Measurements from ENCODE around the gene TIMMDC1. TPM values are rescaled to one million over a fixed set of nuclear protein-coding genes. Genes with fewer than 3 reads are reported as not detected.

Gene TIMMDC1
- total RNA-seq, 4 donors from 2014 or later: 29.7 to 59.4 (median 40.3) TPM

GRCh38 chr3:119557192-119557876 lies 59.0 kb downstream of the TIMMDC1 start:
- TF ChIP-seq POLR2A (IDR thresholded peaks at IDR 0.05): no peak
- TF ChIP-seq CTCF (IDR thresholded peaks at IDR 0.05): no peak
- Histone ChIP-seq H3K36me3 (no peaks in the 10 kb centered on the region), H3K4me3 (no peak overlapping the region), H3K9me3 (no peaks in the 10 kb centered on the region), H3K27ac (no peak overlapping the region), H3K4me1 (peaks cover 0 to 5% (median under 1%) of the 10 kb centered on the region in 4 donors), H3K27me3 (no peaks in the 10 kb centered on the region)
- no peak for DNase-seq

- peaks cover 0 to 8% (median 3%) of the 10 kb centered on the region in 4 donors for H3K4me1 ChIP-seq
- no peaks in the 10 kb centered on the region for H3K27me3 ChIP-seq
- H3K36me3 ChIP-seq: no peaks in the 10 kb centered on the region
- DNase-seq: no peak
- TF ChIP-seq CTCF (IDR thresholded peaks at IDR 0.05): no peak
- TF ChIP-seq POLR2A (IDR thresholded peaks at IDR 0.05): no peak
- no peak overlapping the region for H3K4me3 ChIP-seq
- peak overlapping the region in 1 of 4 donors; percentile 43 for H3K27ac ChIP-seq
- no peaks in the 10 kb centered on the region for H3K9me3 ChIP-seq
These were observed 59.5 kb downstream of the TIMMDC1 start for GRCh38 chr3:119557877-119558269.

DNA sequence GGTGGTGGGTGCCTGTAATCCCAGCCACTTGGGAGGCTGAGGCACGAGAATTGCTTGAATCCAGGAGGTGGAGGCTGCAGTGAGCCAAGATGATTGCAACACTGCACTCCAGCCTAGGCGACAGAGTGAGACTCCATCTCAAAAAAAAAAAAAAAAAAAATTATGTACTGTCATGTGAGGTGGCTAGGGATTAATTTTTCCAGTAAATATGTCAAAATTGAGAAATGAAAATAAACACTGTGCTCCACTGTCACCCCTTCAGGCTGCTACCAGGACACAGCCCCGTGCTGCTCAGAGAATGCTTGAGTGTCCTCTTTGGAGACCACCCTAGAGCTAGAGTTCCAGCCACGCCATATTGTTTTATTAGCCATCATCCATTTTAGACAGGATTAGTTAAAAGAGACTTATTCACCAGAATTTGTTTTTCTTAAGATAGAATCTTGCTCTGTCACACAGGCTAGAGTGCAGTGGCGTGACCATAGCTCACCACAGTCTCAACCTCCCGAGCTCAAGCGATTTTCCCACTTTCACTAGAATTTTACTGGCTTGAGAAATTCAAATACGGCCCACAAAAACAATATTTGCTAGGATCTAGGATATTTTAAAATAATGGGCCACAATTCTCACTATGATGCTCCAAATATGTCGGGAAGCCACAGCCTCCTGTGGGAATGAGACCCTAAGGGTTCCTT lies 60.4 kb downstream of the TIMMDC1 start:
- peak overlapping the region in 1 of 4 donors; percentile 22 for H3K4me3 ChIP-seq
- peak overlapping the region in 1 of 4 donors; percentile 55 for H3K27ac ChIP-seq
- TF ChIP-seq POLR2A (IDR thresholded peaks at IDR 0.05): no peak
- no peak for TF ChIP-seq CTCF (IDR thresholded peaks at IDR 0.05)
- no peaks in the 10 kb centered on the region for H3K36me3 ChIP-seq
- H3K27me3 ChIP-seq: no peaks in the 10 kb centered on the region
- DNase-seq: no peak
- H3K4me1 ChIP-seq: peaks cover 0 to 8% (median 3%) of the 10 kb centered on the region in 4 donors
- no peaks in the 10 kb centered on the region for H3K9me3 ChIP-seq

DNA sequence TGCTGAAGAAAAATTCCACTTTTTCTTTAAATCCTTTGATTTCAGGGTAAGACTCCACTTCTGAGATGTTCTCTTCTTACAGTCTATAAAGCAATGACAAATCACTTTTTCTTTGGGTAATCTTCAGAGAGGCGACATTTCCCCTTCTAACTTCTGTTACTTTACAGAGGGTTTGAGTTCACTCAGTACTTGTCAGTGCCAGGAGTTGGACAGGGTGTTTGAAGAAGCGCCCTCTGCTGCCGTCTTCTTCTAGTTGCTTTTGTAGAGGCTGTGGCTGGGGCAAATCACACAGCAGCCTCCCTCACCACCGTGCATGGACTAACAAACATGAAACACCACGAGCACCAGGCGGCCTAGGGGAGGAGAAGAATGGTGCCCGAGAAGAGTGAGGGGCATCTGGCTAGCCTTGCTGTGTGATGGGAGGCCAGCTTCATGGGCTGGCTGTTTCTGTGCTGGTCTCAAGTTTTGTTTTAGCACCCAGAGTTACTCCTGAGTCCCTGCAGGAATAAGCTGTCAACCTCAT lies 61.2 kb downstream of the TIMMDC1 start, which contains the start of gene CD80:
CD80 (minus strand) TSS at position 174 of the 523 bp plus-strand sequence. CDS start 1,886 bp downstream, outside the sequence.
- H3K4me3 ChIP-seq: peak within 1 kb of the TSS in 1 of 4 donors; percentile 22
- TF ChIP-seq CTCF (IDR thresholded peaks at IDR 0.05): peak in 5 of 6 experiments; percentile 8 to 44 (median 38)
- TF ChIP-seq POLR2A (IDR thresholded peaks at IDR 0.05): no peak
- H3K36me3 ChIP-seq: no peaks in the 10 kb centered on the region
- peaks cover 0 to 8% (median 3%) of the 10 kb centered on the region in 4 donors for H3K4me1 ChIP-seq
- H3K27me3 ChIP-seq: no peaks in the 10 kb centered on the region
- no peaks in the 10 kb centered on the region for H3K9me3 ChIP-seq
- H3K27ac ChIP-seq: peak within 1 kb of the TSS in 1 of 4 donors; percentile 55
- peak; percentile 50 to 91 (median 82) for DNase-seq

DNA sequence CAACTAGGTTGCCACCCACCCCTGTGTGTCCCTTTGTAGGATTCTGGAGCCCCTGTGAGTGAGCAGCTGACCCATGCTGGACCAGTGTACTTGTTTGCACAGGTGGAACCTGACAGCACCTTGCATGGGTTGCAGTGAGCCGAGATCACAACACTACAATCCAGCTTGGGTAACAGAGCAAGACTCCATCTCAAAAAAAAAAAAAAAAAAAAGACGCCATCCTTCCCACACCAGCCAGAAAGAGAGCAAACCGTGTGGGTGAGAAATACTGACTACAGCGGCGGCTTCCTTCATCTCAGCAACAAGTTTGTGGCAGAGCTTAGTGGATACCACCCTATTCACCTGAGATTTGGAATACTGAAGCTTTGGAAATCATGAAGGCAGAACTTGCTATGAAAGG lies 61.8 kb downstream of the TIMMDC1 start:
- no peaks in the 10 kb centered on the region for H3K36me3 ChIP-seq
- no peak for DNase-seq
- peaks cover 0 to 8% (median 3%) of the 10 kb centered on the region in 4 donors for H3K4me1 ChIP-seq
- no peak overlapping the region for H3K4me3 ChIP-seq
- TF ChIP-seq POLR2A (IDR thresholded peaks at IDR 0.05) (no peak), CTCF (IDR thresholded peaks at IDR 0.05) (no peak)
- peak overlapping the region in 1 of 4 donors; percentile 55 for H3K27ac ChIP-seq
- H3K9me3 ChIP-seq: no peaks in the 10 kb centered on the region
- no peaks in the 10 kb centered on the region for H3K27me3 ChIP-seq
